GM12874 (cell line): ENCODE measurements around the gene ZNF324.

Source experiments
- CTCF ChIP-seq: IDR thresholded peaks from 2 replicates; pipeline ENCODE4 v1.5.1; 2011; ENCODE audit warnings: low read depth, mild to moderate bottlenecking, control low read depth, low read length, moderate library complexity; ENCODE audit not compliant: insufficient read depth

The ZNF324 gene

GRCh38 chr19:58466760-58467589 lies at the start of gene ZNF324:
Gene ZNF324, plus strand, starts transcription at chr19:58467080. Its CDS starts 2,106 bp downstream, at chr19:58469186.
- TF ChIP-seq CTCF: no peak

GRCh38 chr19:58428617-58429016 lies 38.3 kb upstream of the ZNF324 start:
- TF ChIP-seq CTCF: no peak

GRCh38 chr19:58429745-58430144 lies 37.1 kb upstream of the ZNF324 start:
- TF ChIP-seq CTCF: no peak

GRCh38 chr19:58434217-58434616 lies 32.7 kb upstream of the ZNF324 start:
- TF ChIP-seq CTCF: no peak

- no peak for TF ChIP-seq CTCF
Measured at GRCh38 chr19:58439576-58440554, 27.0 kb upstream of the ZNF324 start, which contains the start of gene ZNF132. Gene ZNF132, minus strand, starts transcription at chr19:58440153. Its CDS starts 332 bp downstream, at chr19:58439821.

- no peak for TF ChIP-seq CTCF
Measured at GRCh38 chr19:58440556-58440955, 26.3 kb upstream of the ZNF324 start.

DNA sequence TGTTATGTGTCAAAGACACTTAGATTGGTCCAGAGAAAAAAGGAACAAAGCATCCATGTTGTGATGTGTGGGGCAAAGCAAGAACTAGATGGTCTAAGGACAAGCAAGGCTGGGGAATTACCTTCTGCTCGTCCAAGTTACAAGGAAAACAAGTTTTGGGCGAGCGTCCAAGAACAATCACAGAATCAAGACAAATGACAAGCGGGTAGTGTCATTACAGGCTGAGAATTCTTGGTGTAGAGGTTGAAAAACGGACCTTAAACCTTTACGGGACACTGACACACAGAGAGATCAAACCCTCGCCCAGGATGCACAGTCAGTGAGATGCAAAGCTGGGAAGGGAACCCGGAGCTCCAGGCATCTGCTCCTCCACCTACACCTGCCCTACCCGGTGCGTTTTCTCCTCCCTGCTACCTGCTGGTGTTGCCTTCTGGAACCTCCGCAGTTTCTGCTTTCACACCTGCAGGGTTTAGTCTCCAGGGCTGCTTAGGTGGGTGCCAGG lies 16.0 kb upstream of the ZNF324 start:
- no peak for TF ChIP-seq CTCF
